Mesothelial cell of epicardium (in vitro differentiated cells): Measurements from ENCODE around the gene ANKRD13C. TPM values are rescaled to one million over a fixed set of nuclear protein-coding genes. Genes with fewer than 3 reads are reported as not detected.

Source experiments
- DNase-seq, 2 experiments: peaks; one replicate each; pipeline ENCODE4 v3.0.0; 2021; ENCODE audit warnings: low spot score in 2 of 2; ENCODE audit not compliant: unreplicated experiment in 2 of 2
- H3K27ac Mint-ChIP-seq: 2 replicates; pipeline ENCODE4 v1.8.0; 2021; ENCODE audit warnings: mixed read lengths
- H3K27me3 Mint-ChIP-seq: 2 replicates; pipeline ENCODE4 v1.8.0; 2021; ENCODE audit warnings: low read depth, mixed read lengths
- H3K36me3 Mint-ChIP-seq: 2 replicates; pipeline ENCODE4 v1.8.0; 2021; ENCODE audit warnings: mixed read lengths
- H3K4me1 Mint-ChIP-seq: 2 replicates; pipeline ENCODE4 v1.8.0; 2021; ENCODE audit warnings: mixed read lengths
- H3K4me3 Mint-ChIP-seq: 2 replicates; pipeline ENCODE4 v1.8.0; 2021; ENCODE audit warnings: mild to moderate bottlenecking, moderate library complexity, mixed read lengths
- H3K9me3 Mint-ChIP-seq: 2 replicates; pipeline ENCODE4 v1.8.0; 2021; ENCODE audit warnings: mixed read lengths
- CTCF ChIP-seq: fragments of 200-600 bp; sonication (generic); IDR thresholded peaks from one replicate; pipeline ENCODE4 v1.5.0; 2021; ENCODE audit warnings: antibody characterized with exemption; ENCODE audit not compliant: unreplicated experiment
- total RNA-seq: library from RNA; stranded (reverse); gene quantifications from 3 replicates; pipeline ENCODE4 v1.2.1, GENCODE V29; 2021

The ANKRD13C gene
- total RNA-seq, 1 donor from 2014 or later: 23.7 TPM

GRCh38 chr1:70396607-70397006 lies 42.1 kb upstream of the ANKRD13C start:
- Mint-ChIP-seq H3K27ac (no peak overlapping the region), H3K36me3 (no peaks in the 10 kb centered on the region), H3K4me1 (no peaks in the 10 kb centered on the region), H3K27me3 (no peaks in the 10 kb centered on the region), H3K4me3 (no peak overlapping the region), H3K9me3 (no peaks in the 10 kb centered on the region)
- TF ChIP-seq CTCF: no peak
- DNase-seq: no peak

- Mint-ChIP-seq H3K27me3 (no peaks in the 10 kb centered on the region), H3K4me3 (no peak overlapping the region), H3K4me1 (no peaks in the 10 kb centered on the region), H3K9me3 (no peaks in the 10 kb centered on the region), H3K27ac (no peak overlapping the region), H3K36me3 (no peaks in the 10 kb centered on the region)
- TF ChIP-seq CTCF: no peak
- DNase-seq: no peak
Measured at GRCh38 chr1:70392626-70393025, 38.1 kb upstream of the ANKRD13C start.

GRCh38 chr1:70387507-70387906 lies 33.0 kb upstream of the ANKRD13C start:
- no peak overlapping the region for H3K27ac Mint-ChIP-seq
- no peak overlapping the region for H3K4me3 Mint-ChIP-seq
- H3K27me3 Mint-ChIP-seq: no peaks in the 10 kb centered on the region
- no peaks in the 10 kb centered on the region for H3K4me1 Mint-ChIP-seq
- H3K36me3 Mint-ChIP-seq: no peaks in the 10 kb centered on the region
- H3K9me3 Mint-ChIP-seq: no peaks in the 10 kb centered on the region
- no peak for TF ChIP-seq CTCF
- no peak for DNase-seq

GRCh38 chr1:70386121-70386520 lies 31.6 kb upstream of the ANKRD13C start:
- TF ChIP-seq CTCF: no peak

GRCh38 chr1:70385477-70385876 lies 31.0 kb upstream of the ANKRD13C start:
- Mint-ChIP-seq H3K9me3 (no peaks in the 10 kb centered on the region), H3K4me1 (no peaks in the 10 kb centered on the region), H3K27ac (no peak overlapping the region), H3K27me3 (no peaks in the 10 kb centered on the region), H3K4me3 (no peak overlapping the region), H3K36me3 (no peaks in the 10 kb centered on the region)
- no peak for DNase-seq
- no peak for TF ChIP-seq CTCF

More at GRCh38 chr1:70386121-70386520, 31.6 kb upstream of the ANKRD13C start:
- no peaks in the 10 kb centered on the region for H3K9me3 Mint-ChIP-seq
- no peak overlapping the region for H3K27ac Mint-ChIP-seq
- H3K27me3 Mint-ChIP-seq: no peaks in the 10 kb centered on the region
- H3K4me3 Mint-ChIP-seq: no peak overlapping the region
- no peaks in the 10 kb centered on the region for H3K36me3 Mint-ChIP-seq
- DNase-seq: no peak
- H3K4me1 Mint-ChIP-seq: no peaks in the 10 kb centered on the region

- Mint-ChIP-seq H3K27me3 (no peaks in the 10 kb centered on the region), H3K36me3 (no peaks in the 10 kb centered on the region), H3K27ac (no peak overlapping the region), H3K4me3 (no peak overlapping the region), H3K9me3 (no peaks in the 10 kb centered on the region), H3K4me1 (no peaks in the 10 kb centered on the region)
- TF ChIP-seq CTCF: no peak
- DNase-seq: no peak
Measured at GRCh38 chr1:70384542-70384941, 30.0 kb upstream of the ANKRD13C start.
